ENCODE measurements around the gene CFAP43. TPM values are rescaled to one million over a fixed set of nuclear protein-coding genes. Genes with fewer than 3 reads are reported as not detected.

Gene CFAP43
- total RNA-seq, 1 experiment from 2014 or later = 0.44 TPM

DNA sequence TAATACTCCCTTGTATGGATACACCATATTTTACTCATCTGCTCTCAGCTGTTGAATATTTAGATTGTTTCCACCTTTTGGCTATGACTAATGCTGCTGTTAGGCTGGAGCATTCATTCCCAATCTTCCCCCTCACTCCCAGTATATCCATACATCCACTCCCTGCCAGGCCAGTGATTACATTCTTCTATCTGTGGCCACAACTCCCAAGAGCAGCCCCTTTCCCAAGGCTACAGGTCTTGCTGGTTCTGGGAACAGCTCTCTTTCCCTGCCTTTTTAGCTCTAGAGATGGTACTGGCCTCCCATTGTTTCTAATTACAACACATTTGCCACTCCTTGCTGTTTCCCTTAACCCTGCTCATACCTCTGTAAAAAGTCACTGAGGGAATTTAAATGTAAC, 82.0 kb downstream of the CFAP43 start:
- no TSS peak for BruUV-seq (replicated peaks)
- Histone ChIP-seq H3K36me3 (ENCODE audit: low read depth, low read length) (no peaks in the 10 kb centered on the region), H3K9ac (ENCODE audit: low read length) (no peak overlapping the region), H3K4me2 (ENCODE audit: low read length) (no peak overlapping the region), H2AFZ (ENCODE audit: low read length) (no peak overlapping the region), H3K9me3 (ENCODE audit: low read length) (peaks cover 6% of the 10 kb centered on the region; the same call in 1 of the 2 replicates), H3F3A (ENCODE audit: low read length, unreplicated experiment) (no peaks in the 10 kb centered on the region), H4K20me1 (ENCODE audit: low read length) (no peaks in the 10 kb centered on the region), H3K79me2 (ENCODE audit: low read length) (no peaks in the 10 kb centered on the region), H3K27me3 (ENCODE audit: low read length) (no peaks in the 10 kb centered on the region), H3K27ac (ENCODE audit: low read length) (no peak overlapping the region), H3K9me2 (replicated peaks; ENCODE audit: low read length) (no peaks in the 10 kb centered on the region), H3K4me1 (ENCODE audit: insufficient read depth, low read length) (no peaks in the 10 kb centered on the region), H3K4me3 (ENCODE audit: low read length) (no peak overlapping the region)
- DNase-seq (no peak), ATAC-seq (no peak)
- ChIA-PET CTCF (no interaction called here), POLR2A (ENCODE audit: unreplicated experiment) (no interaction called here)
- TF ChIP-seq EZH2phosphoT487 (IDR thresholded peaks at IDR 0.05; ENCODE audit: borderline replicate concordance, low read length) = no peak
- TF ChIP-seq, protein P1, sequence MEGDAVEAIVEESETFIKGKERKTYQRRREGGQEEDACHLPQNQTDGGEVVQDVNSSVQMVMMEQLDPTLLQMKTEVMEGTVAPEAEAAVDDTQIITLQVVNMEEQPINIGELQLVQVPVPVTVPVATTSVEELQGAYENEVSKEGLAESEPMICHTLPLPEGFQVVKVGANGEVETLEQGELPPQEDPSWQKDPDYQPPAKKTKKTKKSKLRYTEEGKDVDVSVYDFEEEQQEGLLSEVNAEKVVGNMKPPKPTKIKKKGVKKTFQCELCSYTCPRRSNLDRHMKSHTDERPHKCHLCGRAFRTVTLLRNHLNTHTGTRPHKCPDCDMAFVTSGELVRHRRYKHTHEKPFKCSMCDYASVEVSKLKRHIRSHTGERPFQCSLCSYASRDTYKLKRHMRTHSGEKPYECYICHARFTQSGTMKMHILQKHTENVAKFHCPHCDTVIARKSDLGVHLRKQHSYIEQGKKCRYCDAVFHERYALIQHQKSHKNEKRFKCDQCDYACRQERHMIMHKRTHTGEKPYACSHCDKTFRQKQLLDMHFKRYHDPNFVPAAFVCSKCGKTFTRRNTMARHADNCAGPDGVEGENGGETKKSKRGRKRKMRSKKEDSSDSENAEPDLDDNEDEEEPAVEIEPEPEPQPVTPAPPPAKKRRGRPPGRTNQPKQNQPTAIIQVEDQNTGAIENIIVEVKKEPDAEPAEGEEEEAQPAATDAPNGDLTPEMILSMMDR (conservative IDR thresholded peaks at IDR 0.05; ENCODE audit: low read depth, low read length) = no peak
- TF ChIP-seq EZH2 (IDR thresholded peaks at IDR 0.05; ENCODE audit: low read length, unreplicated experiment) = no peak
- intact Hi-C loops (cut with micrococcal nuclease) = no loop called here

DNA sequence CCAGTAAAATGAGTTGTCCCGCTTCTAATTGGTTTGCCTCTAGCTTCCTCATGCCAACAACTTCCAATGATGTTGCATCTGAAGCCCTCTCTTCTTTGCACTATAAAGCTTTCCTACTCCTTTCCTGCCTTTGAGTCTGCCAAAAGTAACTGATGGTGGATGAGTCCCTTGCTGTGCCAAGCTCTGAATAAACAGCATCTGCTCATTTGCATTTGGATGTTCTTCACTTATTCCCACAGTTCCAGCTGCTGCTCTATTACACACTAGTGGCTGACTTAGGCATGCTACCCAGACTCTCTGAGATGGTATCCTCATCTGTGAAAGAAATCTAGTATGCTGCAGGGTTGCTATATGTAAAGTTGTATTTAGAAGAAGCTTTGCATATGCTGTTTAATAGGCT, 85.3 kb downstream of the CFAP43 start:
- no peak overlapping the region for H2AFZ ChIP-seq (ENCODE audit: low read length)
- POLR2A ChIA-PET (ENCODE audit: unreplicated experiment) = no interaction called here
- H3K9me3 ChIP-seq (ENCODE audit: low read length) = peaks cover 3% of the 10 kb centered on the region; the same call in 1 of the 2 replicates
- no peak overlapping the region for H3K27ac ChIP-seq (ENCODE audit: low read length)
- no peak for DNase-seq
- H3K4me2 ChIP-seq (ENCODE audit: low read length) = no peak overlapping the region
- intact Hi-C loops (cut with micrococcal nuclease) = no loop called here
- H3K9me2 ChIP-seq (replicated peaks; ENCODE audit: low read length) = no peaks in the 10 kb centered on the region
- ATAC-seq = no peak
- H3K27me3 ChIP-seq (ENCODE audit: low read length) = no peaks in the 10 kb centered on the region
- no peaks in the 10 kb centered on the region for H4K20me1 ChIP-seq (ENCODE audit: low read length)
- no TSS peak for BruUV-seq (replicated peaks)
- CTCF ChIA-PET = no interaction called here
- no peak overlapping the region for H3K9ac ChIP-seq (ENCODE audit: low read length)
- no peak overlapping the region for H3K4me3 ChIP-seq (ENCODE audit: low read length)
- H3K79me2 ChIP-seq (ENCODE audit: low read length) = no peaks in the 10 kb centered on the region
- H3F3A ChIP-seq (ENCODE audit: low read length, unreplicated experiment) = no peaks in the 10 kb centered on the region
- TF ChIP-seq, protein P1 (conservative IDR thresholded peaks at IDR 0.05; ENCODE audit: low read depth, low read length) = no peak
- no peak for TF ChIP-seq EZH2phosphoT487 (IDR thresholded peaks at IDR 0.05; ENCODE audit: borderline replicate concordance, low read length)
- no peak for TF ChIP-seq EZH2 (IDR thresholded peaks at IDR 0.05; ENCODE audit: low read length, unreplicated experiment)
- no peaks in the 10 kb centered on the region for H3K4me1 ChIP-seq (ENCODE audit: insufficient read depth, low read length)
- no peaks in the 10 kb centered on the region for H3K36me3 ChIP-seq (ENCODE audit: low read depth, low read length)

DNA sequence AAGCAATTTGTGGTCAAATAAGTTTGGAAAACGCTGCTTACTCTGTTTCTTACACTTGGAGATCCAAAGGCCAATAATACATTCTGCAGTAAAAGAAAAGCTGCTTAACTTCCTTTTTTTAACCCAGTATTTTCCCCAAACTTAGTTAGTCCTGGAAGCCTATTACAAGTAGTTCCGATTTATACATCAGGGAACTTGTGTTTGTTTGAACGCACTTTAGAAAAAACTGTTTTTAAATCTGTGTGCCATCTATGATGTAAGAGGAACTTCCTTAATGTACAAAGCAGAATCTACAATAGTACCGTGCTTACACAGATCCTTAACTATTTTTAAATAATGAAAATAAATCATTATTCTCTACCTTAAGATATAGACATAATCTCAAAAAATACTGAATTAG, 87.2 kb downstream of the CFAP43 start:
- H3K27me3 ChIP-seq (ENCODE audit: low read length) = no peaks in the 10 kb centered on the region
- no peak overlapping the region for H3K4me2 ChIP-seq (ENCODE audit: low read length)
- intact Hi-C loops (cut with micrococcal nuclease) = no loop called here
- no peak overlapping the region for H3K4me3 ChIP-seq (ENCODE audit: low read length)
- no peaks in the 10 kb centered on the region for H3F3A ChIP-seq (ENCODE audit: low read length, unreplicated experiment)
- BruUV-seq (replicated peaks) = no TSS peak
- no peak for DNase-seq
- ATAC-seq = no peak
- H3K4me1 ChIP-seq (ENCODE audit: insufficient read depth, low read length) = no peaks in the 10 kb centered on the region
- POLR2A ChIA-PET (ENCODE audit: unreplicated experiment) = no interaction called here
- H4K20me1 ChIP-seq (ENCODE audit: low read length) = no peaks in the 10 kb centered on the region
- no peak overlapping the region for H2AFZ ChIP-seq (ENCODE audit: low read length)
- no peaks in the 10 kb centered on the region for H3K79me2 ChIP-seq (ENCODE audit: low read length)
- CTCF ChIA-PET = no interaction called here
- no peaks in the 10 kb centered on the region for H3K36me3 ChIP-seq (ENCODE audit: low read depth, low read length)
- no peak for TF ChIP-seq EZH2phosphoT487 (IDR thresholded peaks at IDR 0.05; ENCODE audit: borderline replicate concordance, low read length)
- TF ChIP-seq, protein P1 (conservative IDR thresholded peaks at IDR 0.05; ENCODE audit: low read depth, low read length) = no peak
- no peak for TF ChIP-seq EZH2 (IDR thresholded peaks at IDR 0.05; ENCODE audit: low read length, unreplicated experiment)
- H3K27ac ChIP-seq (ENCODE audit: low read length) = no peak overlapping the region
- H3K9me3 ChIP-seq (ENCODE audit: low read length) = no peaks in the 10 kb centered on the region
- H3K9ac ChIP-seq (ENCODE audit: low read length) = no peak overlapping the region
- H3K9me2 ChIP-seq (replicated peaks; ENCODE audit: low read length) = no peaks in the 10 kb centered on the region

All from PC-3 (cell line).